ENCODE data around the gene ITPR2. TPM values are rescaled to one million over a fixed set of nuclear protein-coding genes. Genes with fewer than 3 reads are reported as not detected.

ITPR2 gene
- total and polyA plus RNA-seq, 4 donors, result 11.7 to 93.3 (median 35.4) TPM

DNA sequence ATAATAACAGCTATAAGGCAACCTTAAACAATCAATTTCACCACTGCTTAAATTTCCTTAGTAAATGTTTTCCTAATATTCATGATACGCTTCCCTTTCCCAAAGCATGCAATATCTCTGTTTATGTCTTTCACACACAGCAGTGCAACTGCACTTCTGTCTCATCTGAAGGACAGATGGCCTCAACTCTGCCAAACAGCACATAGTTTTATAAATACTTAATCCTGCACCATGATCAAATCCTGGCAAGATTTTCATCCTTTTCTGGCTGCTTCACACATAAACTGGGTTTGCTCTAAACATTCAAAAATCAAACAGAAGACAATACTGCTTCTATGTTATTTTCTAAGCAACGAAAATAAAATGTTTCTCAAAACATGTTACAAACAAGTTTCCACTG, 266.3 kb downstream of the ITPR2 start (continued):
- TF ChIP-seq, protein P1, sequence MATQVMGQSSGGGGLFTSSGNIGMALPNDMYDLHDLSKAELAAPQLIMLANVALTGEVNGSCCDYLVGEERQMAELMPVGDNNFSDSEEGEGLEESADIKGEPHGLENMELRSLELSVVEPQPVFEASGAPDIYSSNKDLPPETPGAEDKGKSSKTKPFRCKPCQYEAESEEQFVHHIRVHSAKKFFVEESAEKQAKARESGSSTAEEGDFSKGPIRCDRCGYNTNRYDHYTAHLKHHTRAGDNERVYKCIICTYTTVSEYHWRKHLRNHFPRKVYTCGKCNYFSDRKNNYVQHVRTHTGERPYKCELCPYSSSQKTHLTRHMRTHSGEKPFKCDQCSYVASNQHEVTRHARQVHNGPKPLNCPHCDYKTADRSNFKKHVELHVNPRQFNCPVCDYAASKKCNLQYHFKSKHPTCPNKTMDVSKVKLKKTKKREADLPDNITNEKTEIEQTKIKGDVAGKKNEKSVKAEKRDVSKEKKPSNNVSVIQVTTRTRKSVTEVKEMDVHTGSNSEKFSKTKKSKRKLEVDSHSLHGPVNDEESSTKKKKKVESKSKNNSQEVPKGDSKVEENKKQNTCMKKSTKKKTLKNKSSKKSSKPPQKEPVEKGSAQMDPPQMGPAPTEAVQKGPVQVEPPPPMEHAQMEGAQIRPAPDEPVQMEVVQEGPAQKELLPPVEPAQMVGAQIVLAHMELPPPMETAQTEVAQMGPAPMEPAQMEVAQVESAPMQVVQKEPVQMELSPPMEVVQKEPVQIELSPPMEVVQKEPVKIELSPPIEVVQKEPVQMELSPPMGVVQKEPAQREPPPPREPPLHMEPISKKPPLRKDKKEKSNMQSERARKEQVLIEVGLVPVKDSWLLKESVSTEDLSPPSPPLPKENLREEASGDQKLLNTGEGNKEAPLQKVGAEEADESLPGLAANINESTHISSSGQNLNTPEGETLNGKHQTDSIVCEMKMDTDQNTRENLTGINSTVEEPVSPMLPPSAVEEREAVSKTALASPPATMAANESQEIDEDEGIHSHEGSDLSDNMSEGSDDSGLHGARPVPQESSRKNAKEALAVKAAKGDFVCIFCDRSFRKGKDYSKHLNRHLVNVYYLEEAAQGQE (IDR thresholded peaks at IDR 0.05), result no peak
- TF ChIP-seq SP1 (IDR thresholded peaks at IDR 0.05), result no peak

GRCh38 chr12:26566186-26566585, 266.8 kb downstream of the ITPR2 start:
- Histone ChIP-seq H3K9me3 (ENCODE audit: control insufficient read depth in 4 of 4, low read length in 3 of 4) (no peaks in the 10 kb centered on the region), H3K27ac (ENCODE audit: low read depth in 1 of 2, low read length in 2 of 2) (no peak overlapping the region), H3K4me1 (ENCODE audit: control insufficient read depth in 4 of 4, insufficient read depth in 4 of 4, low read length in 3 of 4) (no peaks in the 10 kb centered on the region), H3K9ac (ENCODE audit: low read depth in 1 of 2, low read length in 2 of 2) (no peak overlapping the region), H3K27me3 (ENCODE audit: control insufficient read depth in 4 of 4, insufficient read depth in 4 of 4, low read length in 3 of 4) (no peaks in the 10 kb centered on the region), H3K4me3 (ENCODE audit: low read depth in 1 of 3, low read length in 3 of 3) (no peak overlapping the region), H3K36me3 (ENCODE audit: control insufficient read depth in 4 of 4, insufficient read depth in 3 of 4, low read depth in 1 of 4, low read length in 3 of 4) (peaks cover 0 to 12% (median 5%) of the 10 kb centered on the region in 4 donors)
- TF ChIP-seq RAD21 (IDR thresholded peaks at IDR 0.05) (no peak), ZBTB33 (IDR thresholded peaks at IDR 0.05) (no peak), TAF1 (conservative IDR thresholded peaks at IDR 0.05) (no peak), RXRA (IDR thresholded peaks at IDR 0.05) (no peak), NR2F2 (IDR thresholded peaks at IDR 0.05) (no peak), CTCF (IDR thresholded peaks at IDR 0.05; ENCODE audit: low read depth, low read length, missing input control) (no peak), HNF4G (IDR thresholded peaks at IDR 0.05) (no peak), ATF3 (IDR thresholded peaks at IDR 0.05) (no peak)
- TF ChIP-seq, protein P1 (IDR thresholded peaks at IDR 0.05), result no peak
- DNase-seq (ENCODE audit: low spot score), result no peak
